CD4-positive, alpha-beta T cell treated with Interleukin-21 for 1 hour (primary cell): ENCODE measurements around the gene VPS35L.

ENCODE experiments used
- DNase-seq: peaks from one replicate; pipeline ENCODE4 v3.0.0-alpha.2; 2020

Gene VPS35L

GRCh38 chr16:19698480-19699465, 143.3 kb downstream of the VPS35L start:
- DNase-seq, result no peak

GRCh38 chr16:19699472-19699871, 144.0 kb downstream of the VPS35L start:
- no peak for DNase-seq

- no peak for DNase-seq
Measured at GRCh38 chr16:19700319-19700781, 144.8 kb downstream of the VPS35L start.

GRCh38 chr16:19701091-19701490, 145.6 kb downstream of the VPS35L start:
- DNase-seq, result no peak

- DNase-seq, result no peak
Measured at GRCh38 chr16:19703172-19703889, 147.8 kb downstream of the VPS35L start.

GRCh38 chr16:19704321-19705145, 149.0 kb downstream of the VPS35L start:
- DNase-seq, result no peak

- no peak for DNase-seq
Measured at GRCh38 chr16:19705146-19705501, 149.6 kb downstream of the VPS35L start.

- DNase-seq, result no peak
Measured at GRCh38 chr16:19705843-19706242, 150.3 kb downstream of the VPS35L start.

GRCh38 chr16:19706846-19707245, 151.3 kb downstream of the VPS35L start:
- DNase-seq, result no peak

- DNase-seq, result no peak
Measured at GRCh38 chr16:19707569-19708295, 152.2 kb downstream of the VPS35L start.

- no peak for DNase-seq
Measured at GRCh38 chr16:19708296-19709205, 153.0 kb downstream of the VPS35L start.

GRCh38 chr16:19709381-19710136, 154.1 kb downstream of the VPS35L start:
- no peak for DNase-seq

- no peak for DNase-seq
Measured at GRCh38 chr16:19710191-19710908, 154.8 kb downstream of the VPS35L start.

- no peak for DNase-seq
Measured at GRCh38 chr16:19710991-19711545, 155.6 kb downstream of the VPS35L start.

GRCh38 chr16:19711643-19712042, 156.1 kb downstream of the VPS35L start:
- no peak for DNase-seq

- no peak for DNase-seq
Measured at GRCh38 chr16:19712418-19713058, 157.0 kb downstream of the VPS35L start.

GRCh38 chr16:19713697-19714096, 158.2 kb downstream of the VPS35L start:
- DNase-seq, result no peak

- DNase-seq, result no peak
Measured at GRCh38 chr16:19715566-19715965, 160.1 kb downstream of the VPS35L start.

GRCh38 chr16:19716183-19716582, 160.7 kb downstream of the VPS35L start:
- no peak for DNase-seq
